ENCODE measurements around the gene ACSF2. TPM values are rescaled to one million over a fixed set of nuclear protein-coding genes. Genes with fewer than 3 reads are reported as not detected.
A peak's percentile ranks its signal among the peaks of the same experiment; 100 is the strongest.

Gene ACSF2
- total and polyA plus RNA-seq, 2 of the 13 experiments (the other 11 are each of a cell fraction or from before 2014, with no cell fraction given): 87.3 to 109 TPM

- no peak for TF ChIP-seq ZSCAN20 (CRISPR knock-in tag; IDR thresholded peaks at IDR 0.05; ENCODE audit: borderline replicate concordance)
- TF ChIP-seq NR2F1 (CRISPR knock-in tag; IDR thresholded peaks at IDR 0.05): peak in 1 of 2 experiments; percentile 55; a peak in 1 of 4 replicates
- no peak for TF ChIP-seq ZNF446 (CRISPR knock-in tag; IDR thresholded peaks at IDR 0.05)
- TF ChIP-seq ZNF782 (CRISPR knock-in tag; IDR thresholded peaks at IDR 0.05; ENCODE audit: borderline replicate concordance): no peak
- TF ChIP-seq ZNF576 (CRISPR knock-in tag; IDR thresholded peaks at IDR 0.05): no peak
- TF ChIP-seq ZNF3 (CRISPR knock-in tag; IDR thresholded peaks at IDR 0.05): no peak
- no peak for TF ChIP-seq PHB2 (IDR thresholded peaks at IDR 0.05; ENCODE audit: partially characterized antibody)
- no peak for TF ChIP-seq MYNN (CRISPR knock-in tag; IDR thresholded peaks at IDR 0.05; ENCODE audit: low read depth)
- TF ChIP-seq RNF2 (conservative IDR thresholded peaks at IDR 0.05; ENCODE audit: low read depth): no peak
- TF ChIP-seq FIP1L1 (IDR thresholded peaks at IDR 0.05; ENCODE audit: borderline replicate concordance, insufficient read depth, low read depth, low read length): no peak
- no peak for TF ChIP-seq E2F1 (CRISPR knock-in tag; IDR thresholded peaks at IDR 0.05)
- no peak for TF ChIP-seq TAF1 (CRISPR knock-in tag; IDR thresholded peaks at IDR 0.05)
- peak; percentile 29; the same call in 1 of the 2 replicates for TF ChIP-seq NFE2L2 (IDR thresholded peaks at IDR 0.05; ENCODE audit: low read length)
- TF ChIP-seq FOXA3 (CRISPR knock-in tag; IDR thresholded peaks at IDR 0.05): peak; percentile 54
- TF ChIP-seq ZNF724P (CRISPR knock-in tag; IDR thresholded peaks at IDR 0.05; ENCODE audit: borderline replicate concordance): no peak
- TF ChIP-seq ZNF34 (CRISPR knock-in tag; IDR thresholded peaks at IDR 0.05; ENCODE audit: borderline replicate concordance): no peak
- TF ChIP-seq SALL2 (CRISPR knock-in tag; IDR thresholded peaks at IDR 0.05): peak; percentile 81; the same call in 1 of the 2 replicates
- TF ChIP-seq RCOR2 (CRISPR knock-in tag; IDR thresholded peaks at IDR 0.05): peak; percentile 67; the same call in 1 of the 2 replicates
- no peak for TF ChIP-seq ZNF550 (CRISPR knock-in tag; IDR thresholded peaks at IDR 0.05; ENCODE audit: borderline replicate concordance)
- no peak for TF ChIP-seq TIGD3 (CRISPR knock-in tag; IDR thresholded peaks at IDR 0.05; ENCODE audit: borderline replicate concordance)
- 0 out of 2 replicates have a peak, but pooled peaks have one; percentile 31 for TF ChIP-seq KDM5B (CRISPR knock-in tag; IDR thresholded peaks at IDR 0.05; ENCODE audit: borderline replicate concordance)
- TF ChIP-seq NCOR1 (IDR thresholded peaks at IDR 0.05; ENCODE audit: borderline replicate concordance, low read length): no peak
- TF ChIP-seq DMAP1 (CRISPR knock-in tag; IDR thresholded peaks at IDR 0.05): peak; percentile 56; the same call in 1 of the 2 replicates
- no peak for TF ChIP-seq TP53 (CRISPR knock-in tag; conservative IDR thresholded peaks at IDR 0.05)
- TF ChIP-seq ZNF800 (CRISPR knock-in tag; IDR thresholded peaks at IDR 0.05): no peak
- TF ChIP-seq ZUFSP (CRISPR knock-in tag; IDR thresholded peaks at IDR 0.05; ENCODE audit: borderline replicate concordance): no peak
These were observed 56.5 kb downstream of the ACSF2 start (continued) for GRCh38 chr17:50482516-50482915.

All from HepG2 (cell line).